Endothelial cell of umbilical vein (primary cell): ENCODE measurements around the gene TTC21B. TPM values are rescaled to one million over a fixed set of nuclear protein-coding genes. Genes with fewer than 3 reads are reported as not detected.

Source experiments
- BruUV-seq: library from RNA; stranded (reverse); fragments of 400-500 nt; replicated peaks from 2 replicates; lab custom pipeline; 2021; lab: Mats Ljungman, UMichigan
- CTCF ChIA-PET: fragments of 300-600, 350-600 bp; sonication (Branson Sonifier 250); formaldehyde crosslinking; loops from one replicate; lab custom pipeline; 2021; ENCODE audit warnings: antibody characterized with exemption, inconsistent platforms; lab: Charles Lee
- POLR2A ChIA-PET: fragments of 300-600, 350-600 bp; sonication (Branson Sonifier 250); formaldehyde crosslinking; loops from one replicate; lab custom pipeline; 2021; ENCODE audit warnings: antibody characterized with exemption, inconsistent platforms; lab: Charles Lee
- DNase-seq: peaks from one replicate; pipeline ENCODE4 v3.0.0-alpha.2; 2011; ENCODE audit warnings: low read depth, low spot score
- FAIRE-seq: peaks from 2 replicates; lab custom pipeline; 2011; peaks lifted over from hg19 to GRCh38; lab: Jason Lieb, UNC
- H2AFZ ChIP-seq: 2 replicates; pipeline ENCODE4 v1.6.0; 2012; ENCODE audit warnings: low read depth, low read length, control low read depth, inconsistent platforms
- H3K27ac ChIP-seq: 2 replicates; pipeline ENCODE4 v1.5.1; 2011; ENCODE audit warnings: low read depth, mild to moderate bottlenecking, control low read depth, low read length, moderate library complexity; ENCODE audit not compliant: insufficient read depth
- H3K27me3 ChIP-seq, 2 experiments: 2 replicates each; pipeline versions ENCODE4 v1.6.0 to v1.6.1; 2011; ENCODE audit warnings: low read length in 2 of 2, mixed read lengths in 1 of 2; ENCODE audit not compliant: control insufficient read depth in 2 of 2, insufficient read depth in 2 of 2
- H3K36me3 ChIP-seq, 2 experiments: 2 replicates in 1 of 2; 3 replicates in 1 of 2; pipeline ENCODE4 v1.5.1; 2011; ENCODE audit warnings: low read length in 2 of 2, mild to moderate bottlenecking in 1 of 2, moderate library complexity in 1 of 2; ENCODE audit not compliant: control insufficient read depth in 2 of 2, insufficient read depth in 2 of 2; ENCODE audit errors: extremely low read depth in 1 of 2
- H3K4me1 ChIP-seq: 3 replicates; pipeline ENCODE4 v1.5.1; 2011; ENCODE audit warnings: mild to moderate bottlenecking, low read length; ENCODE audit not compliant: control insufficient read depth, insufficient read depth; ENCODE audit errors: extremely low read depth
- H3K4me2 ChIP-seq: 2 replicates; pipeline ENCODE4 v1.6.1; 2011; ENCODE audit warnings: low read length, control low read depth, mixed read lengths; ENCODE audit not compliant: insufficient read depth
- H3K4me3 ChIP-seq, 3 experiments: fragments of 200-600 bp in 1 of 3; sonication (generic), shearing (Covaris generic) in 1 of 3; replicated peaks in 1 of 3; 2 replicates each; pipeline ENCODE4 v1.5.1; 2011 to 2016; ENCODE audit warnings: control low read depth in 3 of 3, low read length in 3 of 3, mild to moderate bottlenecking in 2 of 3, inconsistent platforms in 1 of 3, low read depth in 1 of 3, moderate library complexity in 1 of 3; ENCODE audit not compliant: insufficient read depth in 1 of 3
- H3K79me2 ChIP-seq: 2 replicates; pipeline ENCODE4 v1.6.0; 2012; ENCODE audit warnings: low read length, inconsistent platforms; ENCODE audit not compliant: control insufficient read depth, insufficient read depth
- H3K9ac ChIP-seq: replicated peaks from 2 replicates; pipeline ENCODE3; 2011; ENCODE audit warnings: low read length, control low read depth; ENCODE audit not compliant: insufficient read depth; ENCODE audit errors: extremely low read depth
- H3K9me1 ChIP-seq: replicated peaks from 3 replicates; pipeline ENCODE4 v1.6.0; 2011; ENCODE audit warnings: mild to moderate bottlenecking, low read length; ENCODE audit not compliant: control insufficient read depth, insufficient read depth; ENCODE audit errors: extremely low read depth
- H3K9me3 ChIP-seq: replicated peaks from 2 replicates; pipeline ENCODE4 v1.5.1; 2012; ENCODE audit warnings: low read length, inconsistent platforms; ENCODE audit not compliant: control insufficient read depth, insufficient read depth
- H4K20me1 ChIP-seq: replicated peaks from 2 replicates; pipeline ENCODE3; 2011; ENCODE audit warnings: mild to moderate bottlenecking, low read length; ENCODE audit not compliant: control insufficient read depth, insufficient read depth; ENCODE audit errors: extremely low read depth
- EZH2 ChIP-seq: IDR thresholded peaks from 2 replicates; pipeline ENCODE4 v1.6.1; 2012; ENCODE audit warnings: borderline replicate concordance, low read depth, mild to moderate bottlenecking, moderate library complexity, low read length, inconsistent platforms; ENCODE audit not compliant: severe bottlenecking
- FOS ChIP-seq: IDR thresholded peaks from 2 replicates; pipeline ENCODE4 v1.6.1; 2011; ENCODE audit warnings: mild to moderate bottlenecking, low read length, moderate library complexity, borderline replicate concordance; ENCODE audit not compliant: insufficient read depth
- GATA2 ChIP-seq: IDR thresholded peaks from 2 replicates; pipeline ENCODE4 v1.7.0; 2011; ENCODE audit warnings: low read depth, mild to moderate bottlenecking, moderate library complexity, mixed read lengths, low read length; ENCODE audit not compliant: insufficient read length, insufficient read depth
- JUN ChIP-seq: IDR thresholded peaks from 2 replicates; pipeline ENCODE4 v1.6.1; 2011; ENCODE audit warnings: borderline replicate concordance, low read depth; ENCODE audit not compliant: insufficient read length, insufficient read depth
- MYC ChIP-seq: IDR thresholded peaks from one replicate; pipeline ENCODE4 v1.6.1; 2011; ENCODE audit warnings: mild to moderate bottlenecking, low read depth, low read length
- POLR2A ChIP-seq: IDR thresholded peaks from 2 replicates; pipeline ENCODE4 v1.6.1; 2012; ENCODE audit warnings: low read depth, mild to moderate bottlenecking, control low read depth, low read length
- POLR2AphosphoS5 ChIP-seq: IDR thresholded peaks from 2 replicates; pipeline ENCODE4 v1.6.1; 2012; ENCODE audit warnings: low read depth, mild to moderate bottlenecking, control low read depth, low read length, moderate library complexity; ENCODE audit not compliant: insufficient read depth
- dilution Hi-C: fragments of 300-500 bp; cut with MboI; formaldehyde crosslinking; loops from one replicate; pipeline ENCODE4 v1.15.0; 2019; ENCODE audit warnings: low sequenced_read_pairs; ENCODE audit not compliant: extremely low pct_ligation_motif_present
- intact Hi-C: fragments of 100-400 bp; cut with micrococcal nuclease; formaldehyde crosslinking; loops from one replicate; pipeline ENCODE4 v1.10.0; 2022
- polyA plus RNA-seq, 4 experiments: library from polyadenylated mRNA; depleted of rRNA in 3 of 4; stranded (reverse) in 3 of 4; unstranded in 1 of 4; fragments of >200 nt; gene quantifications; 2 replicates each; pipeline versions ENCODE4 v1.2.1 to v1.2.3, GENCODE V29; 2011 to 2012; ENCODE audit warnings: missing spikeins in 1 of 4
- total RNA-seq: library from RNA; stranded (reverse); gene quantifications from 2 replicates; pipeline ENCODE4 v1.2.3, GENCODE V29; 2021
- TF ChIP-seq, protein P1 (sequence below): IDR thresholded peaks from 2 replicates; pipeline ENCODE4 v1.6.1; 2011; ENCODE audit not compliant: insufficient read depth, insufficient read length
- TF ChIP-seq, protein P2 (sequence below), 2 donors: IDR thresholded peaks; 1 replicate in 1 of 2; 2 replicates in 1 of 2; pipeline ENCODE4 v1.5.1; 2011; ENCODE audit warnings: low read length in 2 of 2, mild to moderate bottlenecking in 2 of 2, moderate library complexity in 2 of 2, control low read depth in 1 of 2, inconsistent platforms in 1 of 2, low read depth in 1 of 2; ENCODE audit not compliant: insufficient read depth in 1 of 2; ENCODE audit errors: extremely low read depth in 1 of 2

Gene TTC21B
- total and polyA plus RNA-seq, 2 donors (not counting 3 experiments of a cell fraction or from before 2014, with no cell fraction given) = 8.0 to 21.9 TPM

GRCh38 chr2:165902934-165903333 is 50.6 kb downstream of the TTC21B start:
- ChIA-PET CTCF (interaction anchor here (0.6 to 1.5 kb wide), 3 partner anchors 13 to 28 kb away, joined by 3 to 5 read pairs (median 3); no protein-coding TSS in a partner anchor), POLR2A (no interaction called here)
- H3K4me2 ChIP-seq = peak overlapping the region; percentile 36
- H3K4me3 ChIP-seq = no peak overlapping the region
- no peak overlapping the region for H2AFZ ChIP-seq
- no peak overlapping the region for H3K9ac ChIP-seq
- no peaks in the 10 kb centered on the region for H3K9me3 ChIP-seq
- dilution Hi-C loops (no loop called here), intact Hi-C loops (no loop called here)
- no peaks in the 10 kb centered on the region for H3K79me2 ChIP-seq
- H4K20me1 ChIP-seq = no peaks in the 10 kb centered on the region
- FAIRE-seq (no peak), DNase-seq (peak; percentile 31)
- H3K36me3 ChIP-seq = peaks cover 4 to 10% of the 10 kb centered on the region in 2 experiments
- BruUV-seq = no TSS peak
- no peak overlapping the region for H3K27ac ChIP-seq
- peaks cover 2% of the 10 kb centered on the region for H3K9me1 ChIP-seq
- H3K4me1 ChIP-seq = peaks cover 14% of the 10 kb centered on the region
- H3K27me3 ChIP-seq = no peaks in the 10 kb centered on the region
- no peak for TF ChIP-seq EZH2

DNA sequence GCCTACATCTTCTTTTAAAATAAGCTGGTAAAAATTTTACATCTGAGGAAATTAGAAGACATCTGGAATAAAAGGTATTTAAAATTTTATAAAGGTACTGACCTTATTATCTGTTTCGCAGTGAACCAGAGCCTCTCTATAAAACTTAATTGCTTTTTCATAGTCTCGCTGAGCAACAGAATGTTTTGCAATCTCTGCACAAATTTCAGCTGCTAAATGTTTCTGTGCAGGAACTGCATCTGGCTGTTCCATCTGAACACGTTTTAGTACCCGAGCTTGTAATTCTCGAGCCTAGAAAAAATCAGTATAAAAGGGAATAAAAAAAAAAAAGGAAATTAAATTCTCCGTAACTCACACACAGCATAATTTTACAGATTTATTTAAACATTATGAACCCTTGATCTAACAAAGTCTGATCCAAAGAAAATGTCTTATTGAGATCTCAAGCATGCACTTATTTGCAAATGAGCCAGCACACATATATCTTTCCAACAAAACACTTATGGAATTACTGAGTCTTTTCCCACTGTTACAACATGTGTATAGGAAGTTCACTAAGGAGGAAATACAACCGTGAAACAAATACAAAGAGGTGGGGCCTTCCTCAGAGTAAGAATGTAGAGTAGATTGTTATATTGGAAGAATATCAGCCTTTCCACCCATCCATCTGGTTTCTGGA is 51.8 kb downstream of the TTC21B start:
- Histone ChIP-seq H3K36me3 (peaks cover 6 to 14% of the 10 kb centered on the region in 2 experiments), H3K9me1 (peaks cover 2% of the 10 kb centered on the region), H3K27ac (no peak overlapping the region), H4K20me1 (no peaks in the 10 kb centered on the region), H3K27me3 (no peaks in the 10 kb centered on the region), H3K9ac (no peak overlapping the region), H3K9me3 (no peaks in the 10 kb centered on the region), H3K4me1 (peaks cover 14% of the 10 kb centered on the region), H2AFZ (no peak overlapping the region), H3K79me2 (no peaks in the 10 kb centered on the region), H3K4me3 (no peak overlapping the region), H3K4me2 (no peak overlapping the region)
- CTCF ChIA-PET = interaction anchor here (1.4 to 1.5 kb wide), 3 partner anchors 10 to 27 kb away, joined by 3 to 5 read pairs (median 5); no protein-coding TSS in a partner anchor
- FAIRE-seq = no peak
- dilution Hi-C loops (no loop called here), intact Hi-C loops (no loop called here)
- POLR2A ChIA-PET = no interaction called here
- TF ChIP-seq GATA2 (no peak), FOS (no peak), POLR2AphosphoS5 (no peak), POLR2A (no peak), EZH2 (no peak), JUN (no peak), MYC (no peak)
- TF ChIP-seq, protein P1, sequence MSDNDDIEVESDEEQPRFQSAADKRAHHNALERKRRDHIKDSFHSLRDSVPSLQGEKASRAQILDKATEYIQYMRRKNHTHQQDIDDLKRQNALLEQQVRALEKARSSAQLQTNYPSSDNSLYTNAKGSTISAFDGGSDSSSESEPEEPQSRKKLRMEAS = no peak
- TF ChIP-seq, protein P2, sequence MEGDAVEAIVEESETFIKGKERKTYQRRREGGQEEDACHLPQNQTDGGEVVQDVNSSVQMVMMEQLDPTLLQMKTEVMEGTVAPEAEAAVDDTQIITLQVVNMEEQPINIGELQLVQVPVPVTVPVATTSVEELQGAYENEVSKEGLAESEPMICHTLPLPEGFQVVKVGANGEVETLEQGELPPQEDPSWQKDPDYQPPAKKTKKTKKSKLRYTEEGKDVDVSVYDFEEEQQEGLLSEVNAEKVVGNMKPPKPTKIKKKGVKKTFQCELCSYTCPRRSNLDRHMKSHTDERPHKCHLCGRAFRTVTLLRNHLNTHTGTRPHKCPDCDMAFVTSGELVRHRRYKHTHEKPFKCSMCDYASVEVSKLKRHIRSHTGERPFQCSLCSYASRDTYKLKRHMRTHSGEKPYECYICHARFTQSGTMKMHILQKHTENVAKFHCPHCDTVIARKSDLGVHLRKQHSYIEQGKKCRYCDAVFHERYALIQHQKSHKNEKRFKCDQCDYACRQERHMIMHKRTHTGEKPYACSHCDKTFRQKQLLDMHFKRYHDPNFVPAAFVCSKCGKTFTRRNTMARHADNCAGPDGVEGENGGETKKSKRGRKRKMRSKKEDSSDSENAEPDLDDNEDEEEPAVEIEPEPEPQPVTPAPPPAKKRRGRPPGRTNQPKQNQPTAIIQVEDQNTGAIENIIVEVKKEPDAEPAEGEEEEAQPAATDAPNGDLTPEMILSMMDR (IDR thresholded peaks at IDR 0.05; ENCODE audit: extremely low read depth in 1 of 2, insufficient read depth in 1 of 2, low read depth in 1 of 2, low read length in 2 of 2) = no peak
- no TSS peak for BruUV-seq
- no peak for DNase-seq
